A549 (cell line): ENCODE data around the gene ARHGEF11. TPM values are rescaled to one million over a fixed set of nuclear protein-coding genes. Genes with fewer than 3 reads are reported as not detected.

Source experiments
- ATAC-seq, 2 experiments: fragments of 200-7000 bp in 1 of 2; fragments of >200 bp in 1 of 2; cut with Nextera tagmentation in 1 of 2; cut with Tn5 transposase in 1 of 2; 3 replicates each; pipeline versions ENCODE4 v1.8.0 to v1.9.1; 2018 to 2020; ENCODE audit warnings: mild to moderate bottlenecking in 1 of 2, moderate library complexity in 1 of 2
- CTCF ChIA-PET: fragments of 300-600 bp; sonication (Branson Sonifier 250); formaldehyde crosslinking; extraction: SDS; loops from one replicate; lab custom pipeline; 2021; ENCODE audit warnings: antibody characterized with exemption, inconsistent platforms; lab: Yijun Ruan, JAX
- POLR2A ChIA-PET: fragments of 350-600 bp; formaldehyde crosslinking; extraction: SDS; loops from one replicate; lab custom pipeline; 2021; ENCODE audit warnings: antibody characterized with exemption, inconsistent platforms; lab: Yijun Ruan, JAX
- DNase-seq, 2 experiments: peaks; one replicate each; pipeline versions ENCODE4 v3.0.0 to v3.0.0-alpha.2; 2011 to 2016; ENCODE audit warnings: low read depth in 1 of 2, low spot score in 1 of 2
- FAIRE-seq: peaks from 2 replicates; lab custom pipeline; 2011; peaks lifted over from hg19 to GRCh38; lab: Jason Lieb, UNC
- H3K27ac ChIP-seq, 2 experiments: fragments of >200 bp; sonication (Bioruptor Twin); formaldehyde crosslinking; 3 replicates each; pipeline ENCODE4 v1.5.1; 2016 to 2017
- H3K4me1 ChIP-seq: fragments of >200 bp; sonication (Bioruptor Twin); formaldehyde crosslinking; 3 replicates; pipeline ENCODE4 v1.6.1; 2016
- H3K4me2 ChIP-seq: fragments of >200 bp; sonication (Bioruptor Twin); formaldehyde crosslinking; 3 replicates; pipeline ENCODE4 v1.6.1; 2016
- H3K4me3 ChIP-seq: fragments of >200 bp; sonication (Bioruptor Twin); formaldehyde crosslinking; 3 replicates; pipeline ENCODE4 v1.5.1; 2016
- H3K9me3 ChIP-seq: fragments of >200 bp; sonication (Bioruptor Twin); formaldehyde crosslinking; 3 replicates; pipeline ENCODE4 v1.6.1; 2016
- CEBPB ChIP-seq, 2 experiments: fragments of >200 bp in 1 of 2; sonication (Bioruptor Twin) in 1 of 2; formaldehyde crosslinking in 1 of 2; IDR thresholded peaks; 2 replicates each; pipeline ENCODE4 v1.6.1; 2012 to 2016
- CHD4 ChIP-seq: fragments of 200-600 bp; sonication (generic); IDR thresholded peaks from 2 replicates; pipeline ENCODE4 v1.6.1; 2016; ENCODE audit warnings: antibody characterized with exemption, mild to moderate bottlenecking, borderline replicate concordance
- EHMT2 ChIP-seq: fragments of 200-600 bp; sonication (generic); IDR thresholded peaks from 2 replicates; pipeline ENCODE4 v1.6.1; 2016; ENCODE audit warnings: antibody characterized with exemption, low read depth, mild to moderate bottlenecking, moderate library complexity
- EP300 ChIP-seq, 2 experiments: fragments of >200 bp; sonication (Bioruptor Twin); formaldehyde crosslinking; IDR thresholded peaks; 2 replicates in 1 of 2; 3 replicates in 1 of 2; pipeline ENCODE4 v1.6.1; 2016 to 2017
- FOSB ChIP-seq: fragments of 250-450 bp; sonication (Bioruptor Pico); IDR thresholded peaks from 2 replicates; pipeline ENCODE4 v1.5.0; 2020; ENCODE audit warnings: mild to moderate bottlenecking, moderate library complexity
- FOSL2 ChIP-seq, 2 experiments: fragments of 450-650 bp in 1 of 2; fragments of >200 bp in 1 of 2; sonication (Bioruptor Twin) in 1 of 2; formaldehyde crosslinking; IDR thresholded peaks; 2 replicates each; pipeline versions ENCODE4 v1.5.0 to v1.6.1; 2016 to 2020; ENCODE audit warnings: mild to moderate bottlenecking in 1 of 2, moderate library complexity in 1 of 2
- FOXS1 ChIP-seq: fragments of 250-450 bp; sonication (Bioruptor Pico); IDR thresholded peaks from 2 replicates; pipeline ENCODE4 v1.5.0; 2020; ENCODE audit warnings: mild to moderate bottlenecking, moderate library complexity
- JUN ChIP-seq, 2 experiments: fragments of >200 bp; sonication (Bioruptor Twin); formaldehyde crosslinking; IDR thresholded peaks; 2 replicates in 1 of 2; 3 replicates in 1 of 2; pipeline ENCODE4 v1.6.1; 2016 to 2017
- JUNB ChIP-seq: fragments of >200 bp; sonication (Bioruptor Twin); formaldehyde crosslinking; IDR thresholded peaks from 2 replicates; pipeline ENCODE4 v1.6.1; 2016
- KDM1A ChIP-seq: fragments of 200-600 bp; sonication (generic); IDR thresholded peaks from 2 replicates; pipeline ENCODE4 v1.6.1; 2016; ENCODE audit warnings: low read depth, mild to moderate bottlenecking
- KDM5A ChIP-seq: fragments of 200-600 bp; sonication (generic); IDR thresholded peaks from 2 replicates; pipeline ENCODE4 v1.6.1; 2016; ENCODE audit warnings: antibody characterized with exemption, mild to moderate bottlenecking
- NFE2L2 ChIP-seq: fragments of 150-350 bp; conservative IDR thresholded peaks from 2 replicates; pipeline ENCODE4 v1.6.1; 2014; ENCODE audit warnings: low read length
- NPAS2 ChIP-seq: fragments of 250-450 bp; sonication (Bioruptor Pico); IDR thresholded peaks from 2 replicates; pipeline ENCODE4 v1.8.0; 2022; ENCODE audit warnings: mild to moderate bottlenecking, moderate library complexity, borderline replicate concordance
- RAD21 ChIP-seq, 2 experiments: fragments of >200 bp in 1 of 2; sonication (Bioruptor Twin) in 1 of 2; formaldehyde crosslinking in 1 of 2; IDR thresholded peaks in 1 of 2; conservative IDR thresholded peaks in 1 of 2; 2 replicates in 1 of 2; 3 replicates in 1 of 2; pipeline ENCODE4 v1.6.1; 2012 to 2018; ENCODE audit warnings: inconsistent platforms in 1 of 2
- RARB ChIP-seq: fragments of 250-450 bp; sonication (Bioruptor Pico); IDR thresholded peaks from 2 replicates; pipeline ENCODE4 v1.8.0; 2021; ENCODE audit warnings: mild to moderate bottlenecking, moderate library complexity
- RCOR1 ChIP-seq: fragments of 150-350 bp; IDR thresholded peaks from 2 replicates; pipeline ENCODE4 v1.6.1; 2014; ENCODE audit warnings: antibody characterized with exemption, low read length, low read depth
- SMC3 ChIP-seq: fragments of >200 bp; sonication (Bioruptor Twin); formaldehyde crosslinking; IDR thresholded peaks from 3 replicates; pipeline ENCODE4 v1.6.1; 2018; ENCODE audit warnings: inconsistent platforms
- ZC3H11A ChIP-seq: fragments of 450-650 bp; IDR thresholded peaks from 2 replicates; pipeline ENCODE4 v1.6.1; 2014; ENCODE audit warnings: antibody characterized with exemption, mild to moderate bottlenecking
- ZNF302 ChIP-seq: fragments of 250-450 bp; sonication (Bioruptor Pico); IDR thresholded peaks from 2 replicates; pipeline ENCODE4 v1.9.0; 2021; ENCODE audit warnings: inconsistent platforms, mild to moderate bottlenecking, moderate library complexity
- ZSCAN20 ChIP-seq: fragments of 250-450 bp; sonication (Bioruptor Pico); IDR thresholded peaks from 2 replicates; pipeline ENCODE4 v1.8.0; 2022; ENCODE audit warnings: mild to moderate bottlenecking, moderate library complexity
- WGBS: methylation state at CpG from one replicate; pipeline ENCODE4 v1.1.6; 2017; ENCODE audit errors: missing lambda C conversion rate; 5-methylcytosine and 5-hydroxymethylcytosine counted together
- polyA plus RNA-seq, 4 experiments: library from polyadenylated mRNA; depleted of rRNA in 3 of 4; stranded (reverse); fragments of >200 nt; fragmentation: RNase III in 1 of 4; extraction: RNeasy Plus Mini Kit Qiagen cat#74134 plus additional on column Dnase treatment in 1 of 4; gene quantifications; 2 replicates in 3 of 4; 3 replicates in 1 of 4; pipeline ENCODE4 v1.2.3, GENCODE V29; 2011 to 2017
- TF ChIP-seq, protein P1 (sequence below): IDR thresholded peaks from 2 replicates; pipeline ENCODE4 v1.6.1; 2012
- TF ChIP-seq, protein P2 (sequence below): fragments of >200 bp; sonication (Bioruptor Twin); formaldehyde crosslinking; IDR thresholded peaks from 3 replicates; pipeline ENCODE4 v1.6.1; 2016
- TF ChIP-seq, protein P3 (sequence below): fragments of 250-450 bp; sonication (Bioruptor Pico); IDR thresholded peaks from 2 replicates; pipeline ENCODE4 v1.5.0; 2020; ENCODE audit warnings: low read depth, mild to moderate bottlenecking, moderate library complexity
- TF ChIP-seq, protein P4 (sequence below): IDR thresholded peaks from 2 replicates; pipeline ENCODE4 v1.6.1; 2012; ENCODE audit warnings: low read depth, borderline replicate concordance
- TF ChIP-seq, protein P5 (sequence below): fragments of >200 bp; sonication (Bioruptor Twin); formaldehyde crosslinking; IDR thresholded peaks from 3 replicates; pipeline ENCODE4 v1.5.1; 2016
- TF ChIP-seq, protein P6 (sequence below): IDR thresholded peaks from 2 replicates; pipeline ENCODE4 v1.6.1; 2012

The ARHGEF11 gene
- polyA plus RNA-seq, 2 of the 4 experiments (the other 2 are of a cell fraction) = 15.7 to 17.1 TPM

DNA sequence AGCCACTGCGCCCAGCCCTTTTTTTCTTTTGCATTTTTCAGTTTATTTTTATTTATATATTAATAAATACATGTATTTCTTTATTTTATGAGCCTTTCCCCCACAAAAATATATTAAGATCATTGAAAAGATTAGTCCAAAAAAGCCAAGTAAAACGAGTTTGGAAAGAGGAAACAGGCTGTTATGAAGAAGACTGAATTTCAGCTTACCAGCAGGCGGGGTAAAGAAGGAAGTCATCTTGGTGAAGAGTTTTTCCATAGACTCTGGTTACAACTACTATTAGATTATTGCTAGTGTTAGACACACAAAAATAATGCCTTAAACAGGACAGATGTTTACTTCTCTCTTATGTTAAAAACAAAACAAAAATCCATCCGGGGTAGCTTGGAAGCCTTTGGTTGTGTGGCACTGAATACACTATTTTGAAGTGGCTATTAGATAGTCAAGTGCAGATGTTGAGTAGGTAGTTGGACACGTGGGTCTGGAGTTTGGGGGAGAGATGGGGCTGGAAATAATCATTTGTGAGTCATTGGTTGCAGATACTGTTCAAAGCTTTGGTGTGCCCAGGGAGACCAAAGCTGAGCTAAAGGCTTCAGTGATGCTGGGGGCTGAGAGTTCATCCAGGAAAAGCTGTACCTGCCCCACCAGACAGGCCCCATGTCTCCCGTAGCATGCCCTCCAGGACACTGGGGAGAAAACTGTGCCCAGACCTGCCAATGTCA is 133.8 kb downstream of the ARHGEF11 start:
- CTCF ChIA-PET = interaction anchor here (1.3 to 6.7 kb wide), 8 partner anchors 15 to 223 kb away, joined by 3 to 102 read pairs (median 20); partner anchors contain the start of genes INSRR, NTRK1 and PEAR1
- DNase-seq (no peak), FAIRE-seq (no peak)
- H3K4me2 ChIP-seq = no peak overlapping the region
- no peak for TF ChIP-seq JUNB
- TF ChIP-seq RARB (CRISPR knock-in tag) = no peak
- no peak for TF ChIP-seq ZC3H11A
- no peak for TF ChIP-seq NPAS2
- TF ChIP-seq, protein P1, sequence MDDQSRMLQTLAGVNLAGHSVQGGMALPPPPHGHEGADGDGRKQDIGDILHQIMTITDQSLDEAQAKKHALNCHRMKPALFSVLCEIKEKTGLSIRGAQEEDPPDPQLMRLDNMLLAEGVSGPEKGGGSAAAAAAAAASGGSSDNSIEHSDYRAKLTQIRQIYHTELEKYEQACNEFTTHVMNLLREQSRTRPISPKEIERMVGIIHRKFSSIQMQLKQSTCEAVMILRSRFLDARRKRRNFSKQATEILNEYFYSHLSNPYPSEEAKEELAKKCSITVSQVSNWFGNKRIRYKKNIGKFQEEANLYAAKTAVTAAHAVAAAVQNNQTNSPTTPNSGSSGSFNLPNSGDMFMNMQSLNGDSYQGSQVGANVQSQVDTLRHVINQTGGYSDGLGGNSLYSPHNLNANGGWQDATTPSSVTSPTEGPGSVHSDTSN = no peak
- TF ChIP-seq, protein P2, sequence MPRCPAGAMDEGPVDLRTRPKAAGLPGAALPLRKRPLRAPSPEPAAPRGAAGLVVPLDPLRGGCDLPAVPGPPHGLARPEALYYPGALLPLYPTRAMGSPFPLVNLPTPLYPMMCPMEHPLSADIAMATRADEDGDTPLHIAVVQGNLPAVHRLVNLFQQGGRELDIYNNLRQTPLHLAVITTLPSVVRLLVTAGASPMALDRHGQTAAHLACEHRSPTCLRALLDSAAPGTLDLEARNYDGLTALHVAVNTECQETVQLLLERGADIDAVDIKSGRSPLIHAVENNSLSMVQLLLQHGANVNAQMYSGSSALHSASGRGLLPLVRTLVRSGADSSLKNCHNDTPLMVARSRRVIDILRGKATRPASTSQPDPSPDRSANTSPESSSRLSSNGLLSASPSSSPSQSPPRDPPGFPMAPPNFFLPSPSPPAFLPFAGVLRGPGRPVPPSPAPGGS = no peak
- TF ChIP-seq FOSL2 (IDR thresholded peaks at IDR 0.05) = no peak
- no peak for TF ChIP-seq FOSL2 (CRISPR knock-in tag; IDR thresholded peaks at IDR 0.05)
- TF ChIP-seq JUN (IDR thresholded peaks at IDR 0.05) = no peak
- TF ChIP-seq, protein P3, sequence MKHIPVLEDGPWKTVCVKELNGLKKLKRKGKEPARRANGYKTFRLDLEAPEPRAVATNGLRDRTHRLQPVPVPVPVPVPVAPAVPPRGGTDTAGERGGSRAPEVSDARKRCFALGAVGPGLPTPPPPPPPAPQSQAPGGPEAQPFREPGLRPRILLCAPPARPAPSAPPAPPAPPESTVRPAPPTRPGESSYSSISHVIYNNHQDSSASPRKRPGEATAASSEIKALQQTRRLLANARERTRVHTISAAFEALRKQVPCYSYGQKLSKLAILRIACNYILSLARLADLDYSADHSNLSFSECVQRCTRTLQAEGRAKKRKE = no peak
- TF ChIP-seq CHD4 = no peak
- TF ChIP-seq, protein P4, sequence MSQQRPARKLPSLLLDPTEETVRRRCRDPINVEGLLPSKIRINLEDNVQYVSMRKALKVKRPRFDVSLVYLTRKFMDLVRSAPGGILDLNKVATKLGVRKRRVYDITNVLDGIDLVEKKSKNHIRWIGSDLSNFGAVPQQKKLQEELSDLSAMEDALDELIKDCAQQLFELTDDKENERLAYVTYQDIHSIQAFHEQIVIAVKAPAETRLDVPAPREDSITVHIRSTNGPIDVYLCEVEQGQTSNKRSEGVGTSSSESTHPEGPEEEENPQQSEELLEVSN = no peak
- TF ChIP-seq ZNF302 (CRISPR knock-in tag) = no peak
- no peak for TF ChIP-seq FOXS1 (CRISPR knock-in tag)
- TF ChIP-seq, all 56 proteins: peak for 0
- ATAC-seq = no peak
- H3K4me1 ChIP-seq = peaks cover 19% of the 10 kb centered on the region
- no peaks in the 10 kb centered on the region for H3K9me3 ChIP-seq
- WGBS = 69% methylated on average over 6 of the region's 6 CpGs
- no peak overlapping the region for H3K4me3 ChIP-seq
- no peak overlapping the region for H3K27ac ChIP-seq
- POLR2A ChIA-PET = interaction anchor here (1.0 kb wide), 1 partner anchor 15 kb away, joined by 3 read pairs; no protein-coding TSS in a partner anchor

DNA sequence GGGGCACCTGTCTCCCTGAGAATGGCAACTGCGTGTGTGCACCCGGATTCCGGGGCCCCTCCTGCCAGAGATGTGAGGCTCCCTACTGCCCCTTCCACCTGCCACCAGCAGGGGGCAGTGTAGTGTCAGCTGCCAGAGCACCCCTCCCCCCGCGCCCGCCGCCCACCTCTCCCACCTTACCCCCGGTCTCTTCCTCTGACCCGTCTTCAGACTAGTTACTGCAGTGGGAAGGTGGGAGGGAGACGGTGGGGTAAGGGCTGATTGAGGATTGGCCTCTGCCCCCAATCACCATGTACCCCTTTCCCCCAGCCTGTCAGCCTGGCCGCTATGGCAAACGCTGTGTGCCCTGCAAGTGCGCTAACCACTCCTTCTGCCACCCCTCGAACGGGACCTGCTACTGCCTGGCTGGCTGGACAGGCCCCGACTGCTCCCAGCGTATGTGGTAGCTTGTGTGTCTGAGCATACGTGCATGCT is 135.2 kb downstream of the ARHGEF11 start:
- DNase-seq (peak; percentile 43 to 66), ATAC-seq (peak; percentile 52 to 78; a peak in 4 of 6 replicates)

More for the DNA sequence above, 135.2 kb downstream of the ARHGEF11 start:
- Histone ChIP-seq H3K4me2 (peak overlapping the region; percentile 59), H3K4me1 (peaks cover 20% of the 10 kb centered on the region), H3K27ac (peak overlapping the region in 1 of 2 experiments; percentile 52; a peak in 2 of 6 replicates), H3K4me3 (no peak overlapping the region), H3K9me3 (no peaks in the 10 kb centered on the region)
- 38% methylated on average over 5 of the region's 18 CpGs for WGBS
- POLR2A ChIA-PET = interaction anchor here (0.7 to 1.3 kb wide), 2 partner anchors 12 to 14 kb away, joined by 3 to 4 read pairs; no protein-coding TSS in a partner anchor
- CTCF ChIA-PET = interaction anchor here (0.6 to 6.7 kb wide), 22 partner anchors 17 to 310 kb away, joined by 3 to 102 read pairs (median 4); partner anchors contain the start of genes INSRR, NTRK1 and PEAR1
- no peak for TF ChIP-seq ZSCAN20 (CRISPR knock-in tag)
- TF ChIP-seq KDM1A = no peak
- TF ChIP-seq, protein P5, sequence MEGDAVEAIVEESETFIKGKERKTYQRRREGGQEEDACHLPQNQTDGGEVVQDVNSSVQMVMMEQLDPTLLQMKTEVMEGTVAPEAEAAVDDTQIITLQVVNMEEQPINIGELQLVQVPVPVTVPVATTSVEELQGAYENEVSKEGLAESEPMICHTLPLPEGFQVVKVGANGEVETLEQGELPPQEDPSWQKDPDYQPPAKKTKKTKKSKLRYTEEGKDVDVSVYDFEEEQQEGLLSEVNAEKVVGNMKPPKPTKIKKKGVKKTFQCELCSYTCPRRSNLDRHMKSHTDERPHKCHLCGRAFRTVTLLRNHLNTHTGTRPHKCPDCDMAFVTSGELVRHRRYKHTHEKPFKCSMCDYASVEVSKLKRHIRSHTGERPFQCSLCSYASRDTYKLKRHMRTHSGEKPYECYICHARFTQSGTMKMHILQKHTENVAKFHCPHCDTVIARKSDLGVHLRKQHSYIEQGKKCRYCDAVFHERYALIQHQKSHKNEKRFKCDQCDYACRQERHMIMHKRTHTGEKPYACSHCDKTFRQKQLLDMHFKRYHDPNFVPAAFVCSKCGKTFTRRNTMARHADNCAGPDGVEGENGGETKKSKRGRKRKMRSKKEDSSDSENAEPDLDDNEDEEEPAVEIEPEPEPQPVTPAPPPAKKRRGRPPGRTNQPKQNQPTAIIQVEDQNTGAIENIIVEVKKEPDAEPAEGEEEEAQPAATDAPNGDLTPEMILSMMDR = peak; percentile 83
- no peak for TF ChIP-seq EHMT2
- TF ChIP-seq RAD21 (conservative IDR thresholded peaks at IDR 0.05 in 1 of 2, IDR thresholded peaks at IDR 0.05 in 1 of 2) = peak; percentile 37 to 50; a peak in 4 of 5 replicates
- no peak for TF ChIP-seq RCOR1
- TF ChIP-seq SMC3 = peak; percentile 53; the same call in 2 of the 3 replicates
- TF ChIP-seq, protein P6, sequence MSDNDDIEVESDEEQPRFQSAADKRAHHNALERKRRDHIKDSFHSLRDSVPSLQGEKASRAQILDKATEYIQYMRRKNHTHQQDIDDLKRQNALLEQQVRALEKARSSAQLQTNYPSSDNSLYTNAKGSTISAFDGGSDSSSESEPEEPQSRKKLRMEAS = no peak
- TF ChIP-seq EP300 (IDR thresholded peaks at IDR 0.05) = no peak
- TF ChIP-seq FOSB (CRISPR knock-in tag) = no peak
- TF ChIP-seq, protein P2 = no peak
- no peak for TF ChIP-seq NFE2L2
- TF ChIP-seq, protein P4 = no peak
- TF ChIP-seq KDM5A = no peak
- TF ChIP-seq CEBPB (IDR thresholded peaks at IDR 0.05) = no peak
- no peak for FAIRE-seq
